ENCODE measurements around the gene JARID2. TPM values are rescaled to one million over a fixed set of nuclear protein-coding genes. Genes with fewer than 3 reads are reported as not detected.

JARID2 gene
- total and polyA plus RNA-seq, 10 of the 15 experiments (the other 5 are each of a cell fraction or from before 2014, with no cell fraction given), result 4.2 to 21.6 (median 11.7) TPM

- TF ChIP-seq, protein P1, sequence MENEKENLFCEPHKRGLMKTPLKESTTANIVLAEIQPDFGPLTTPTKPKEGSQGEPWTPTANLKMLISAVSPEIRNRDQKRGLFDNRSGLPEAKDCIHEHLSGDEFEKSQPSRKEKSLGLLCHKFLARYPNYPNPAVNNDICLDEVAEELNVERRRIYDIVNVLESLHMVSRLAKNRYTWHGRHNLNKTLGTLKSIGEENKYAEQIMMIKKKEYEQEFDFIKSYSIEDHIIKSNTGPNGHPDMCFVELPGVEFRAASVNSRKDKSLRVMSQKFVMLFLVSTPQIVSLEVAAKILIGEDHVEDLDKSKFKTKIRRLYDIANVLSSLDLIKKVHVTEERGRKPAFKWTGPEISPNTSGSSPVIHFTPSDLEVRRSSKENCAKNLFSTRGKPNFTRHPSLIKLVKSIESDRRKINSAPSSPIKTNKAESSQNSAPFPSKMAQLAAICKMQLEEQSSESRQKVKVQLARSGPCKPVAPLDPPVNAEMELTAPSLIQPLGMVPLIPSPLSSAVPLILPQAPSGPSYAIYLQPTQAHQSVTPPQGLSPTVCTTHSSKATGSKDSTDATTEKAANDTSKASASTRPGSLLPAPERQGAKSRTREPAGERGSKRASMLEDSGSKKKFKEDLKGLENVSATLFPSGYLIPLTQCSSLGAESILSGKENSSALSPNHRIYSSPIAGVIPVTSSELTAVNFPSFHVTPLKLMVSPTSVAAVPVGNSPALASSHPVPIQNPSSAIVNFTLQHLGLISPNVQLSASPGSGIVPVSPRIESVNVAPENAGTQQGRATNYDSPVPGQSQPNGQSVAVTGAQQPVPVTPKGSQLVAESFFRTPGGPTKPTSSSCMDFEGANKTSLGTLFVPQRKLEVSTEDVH (IDR thresholded peaks at IDR 0.05; ENCODE audit: low read depth, partially characterized antibody), result no peak
- TF ChIP-seq EGR1 (IDR thresholded peaks at IDR 0.05; ENCODE audit: borderline replicate concordance in 1 of 2, low read depth in 2 of 2, low read length in 2 of 2) (no peak), PAX8 (IDR thresholded peaks at IDR 0.05) (no peak), CREB1 (IDR thresholded peaks at IDR 0.05; ENCODE audit: low read depth) (no peak), CHD4 (IDR thresholded peaks at IDR 0.05) (no peak), TCF12 (IDR thresholded peaks at IDR 0.05; ENCODE audit: low read depth, low read length) (no peak), HDAC2 (IDR thresholded peaks at IDR 0.05) (no peak), USF2 (IDR thresholded peaks at IDR 0.05; ENCODE audit: borderline replicate concordance, low read depth, low read length) (no peak), YBX1 (IDR thresholded peaks at IDR 0.05) (no peak), MTA3 (IDR thresholded peaks at IDR 0.05; ENCODE audit: borderline replicate concordance, low read length) (no peak), BACH1 (IDR thresholded peaks at IDR 0.05; ENCODE audit: borderline replicate concordance) (no peak), TBL1XR1 (IDR thresholded peaks at IDR 0.05; ENCODE audit: low read depth, low read length) (no peak), POLR2A (IDR thresholded peaks at IDR 0.05; ENCODE audit: low read depth, low read length) (no peak), STAT1 (conservative IDR thresholded peaks at IDR 0.05) (no peak), WRNIP1 (IDR thresholded peaks at IDR 0.05; ENCODE audit: borderline replicate concordance, low read depth, low read length) (no peak)
Measured at GRCh38 chr6:15474196-15474595, 228.3 kb downstream of the JARID2 start (continued).
